Renal cortical epithelial cell (primary cell): ENCODE data around the gene ISL2. TPM values are rescaled to one million over a fixed set of nuclear protein-coding genes. Genes with fewer than 3 reads are reported as not detected.

Experiments used
- DNase-seq: peaks from one replicate; pipeline ENCODE4 v3.0.0-alpha.2; 2011; ENCODE audit warnings: low read depth
- total RNA-seq: library from RNA; depleted of rRNA; stranded (reverse); fragments of >200 nt; gene quantifications from 2 replicates; pipeline ENCODE4 v1.2.3, GENCODE V29; 2014

ISL2 gene
- total RNA-seq, 1 donor from 2014 or later = 0.05 TPM

DNA sequence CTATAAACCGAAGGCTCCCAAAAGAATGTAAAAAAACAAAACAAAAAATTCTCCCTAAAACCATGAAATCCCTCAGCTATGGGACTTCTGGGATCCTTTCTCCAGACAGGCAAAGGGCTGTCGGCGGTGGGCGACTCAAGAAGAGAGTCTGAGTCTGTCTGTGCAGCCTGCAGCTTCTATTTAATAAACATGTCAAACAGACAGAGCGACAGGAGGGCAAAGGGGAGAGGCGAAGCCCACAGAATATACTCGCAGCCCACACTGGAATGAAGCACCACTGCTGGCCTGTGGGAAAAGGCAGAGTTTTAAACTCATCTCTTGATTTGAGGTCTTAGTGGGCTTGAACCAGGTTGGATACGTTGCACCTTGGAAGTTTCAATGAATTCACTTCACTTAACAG is 40.2 kb downstream of the ISL2 start:
- DNase-seq = no peak

- DNase-seq = no peak
These were observed 40.6 kb downstream of the ISL2 start for GRCh38 chr15:76377217-76377616.

- DNase-seq = no peak
These were observed 41.2 kb downstream of the ISL2 start for GRCh38 chr15:76377751-76378150.

DNA sequence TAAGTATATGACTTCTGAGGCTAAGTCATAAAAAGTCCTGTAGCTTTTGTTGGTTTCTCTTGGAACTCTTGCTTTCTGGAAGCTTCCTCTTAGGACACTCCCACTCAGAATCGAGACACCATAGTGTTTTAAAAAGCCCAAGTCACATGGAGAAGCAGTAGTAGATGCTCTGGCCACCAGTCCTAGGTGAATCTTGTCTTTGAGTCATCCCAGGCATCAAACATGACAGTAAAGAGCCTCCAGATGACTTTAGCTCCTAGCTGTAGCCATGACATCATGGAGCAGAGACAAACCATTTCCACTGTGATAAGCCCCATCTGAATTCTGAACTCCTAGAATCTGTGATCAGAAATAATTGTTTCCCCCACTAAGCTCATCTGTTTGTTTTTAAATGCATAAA is 42.1 kb downstream of the ISL2 start:
- no peak for DNase-seq

GRCh38 chr15:76380249-76380648 is 43.7 kb downstream of the ISL2 start:
- DNase-seq = no peak

- no peak for DNase-seq
These were observed 44.8 kb downstream of the ISL2 start for GRCh38 chr15:76381366-76381765.

- no peak for DNase-seq
These were observed 46.6 kb downstream of the ISL2 start for GRCh38 chr15:76382987-76383728.

- no peak for DNase-seq
These were observed 47.8 kb downstream of the ISL2 start for GRCh38 chr15:76384409-76384808.

DNA sequence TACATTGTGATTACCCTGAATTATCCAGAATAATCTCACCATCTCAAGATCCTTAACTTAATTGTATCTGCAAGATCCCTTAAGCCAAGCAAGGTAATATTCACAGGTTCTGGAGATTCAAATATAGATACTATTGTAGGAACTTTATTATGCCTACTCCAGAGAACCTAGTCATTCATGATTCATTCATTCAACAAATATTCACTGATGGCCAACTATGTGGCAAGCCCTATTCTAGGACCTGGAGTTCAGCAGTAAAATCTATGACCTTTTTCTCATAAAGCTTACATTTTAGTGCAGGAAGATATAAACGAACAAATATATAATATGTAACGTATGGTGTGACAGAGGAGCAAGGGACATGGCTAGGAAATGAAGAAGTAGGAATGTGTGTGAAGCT is 49.6 kb downstream of the ISL2 start:
- DNase-seq = peak; percentile 12

DNA sequence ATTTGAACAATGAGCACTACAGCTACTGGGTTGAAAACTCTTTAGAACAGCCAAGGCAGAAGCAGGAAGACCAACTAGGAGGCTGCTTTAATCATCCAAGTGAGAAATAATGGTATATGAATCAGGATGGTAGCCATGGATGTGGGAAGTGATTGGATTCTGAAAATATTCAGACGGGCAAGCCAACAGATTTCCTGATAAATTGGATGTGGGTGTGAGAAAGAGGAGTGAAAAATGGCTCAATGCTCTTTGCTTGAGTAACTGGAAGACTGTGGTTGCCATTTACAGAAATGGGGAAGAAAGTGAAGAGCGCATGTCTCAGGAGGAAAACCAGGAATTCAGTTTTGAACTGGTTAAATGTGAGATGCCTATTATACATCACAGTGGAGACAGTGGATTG is 50.4 kb downstream of the ISL2 start:
- no peak for DNase-seq

- DNase-seq = no peak
These were observed 54.0 kb downstream of the ISL2 start for GRCh38 chr15:76390571-76390970.

DNA sequence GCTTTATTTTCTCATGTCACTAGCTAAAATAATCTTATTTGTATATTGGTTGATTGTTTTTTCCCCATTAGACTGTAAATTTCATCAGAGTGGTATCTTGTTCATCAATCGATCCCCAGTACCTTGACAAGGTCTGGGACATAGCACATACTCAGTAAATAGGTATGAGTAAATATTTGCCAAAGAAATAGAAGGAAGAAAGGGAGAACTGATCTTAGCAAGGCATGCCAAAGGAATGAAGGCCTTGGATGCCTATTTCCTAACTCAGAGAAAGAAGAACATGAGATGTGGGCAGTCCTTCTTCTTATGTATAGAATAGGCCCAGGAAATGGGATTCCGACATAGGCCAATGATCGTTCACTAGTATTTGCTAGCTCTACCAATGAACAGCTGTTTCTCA is 54.7 kb downstream of the ISL2 start:
- no peak for DNase-seq

GRCh38 chr15:76391847-76392246 is 55.3 kb downstream of the ISL2 start:
- DNase-seq = no peak

Other genes with a start within 250 kb of the ISL2 start
- 147 and 166 TPM in 2 replicates for gene ETFA, start 25.3 kb upstream of the ISL2 start, total RNA-seq